T-helper 1 cell treated with Interleukin-12 subunit alpha and Interleukin-12 subunit beta and Interleukin-4 antibody, amounts not matched to agents 30 μg/mL and 1 μg/mL, for 36 hours (primary cell): ENCODE measurements around the gene SHROOM3.

Source experiments
- H3K27ac Mint-ChIP-seq: one replicate; pipeline ENCODE4 v1.8.0; 2021; ENCODE audit warnings: mild to moderate bottlenecking, mixed read lengths
- H3K27me3 Mint-ChIP-seq: one replicate; pipeline ENCODE4 v1.8.0; 2021; ENCODE audit warnings: low read depth, mixed read lengths
- H3K36me3 Mint-ChIP-seq: one replicate; pipeline ENCODE4 v1.8.0; 2021; ENCODE audit warnings: low read depth, mixed read lengths
- H3K4me1 Mint-ChIP-seq: one replicate; pipeline ENCODE4 v1.8.0; 2021; ENCODE audit warnings: low read depth, mixed read lengths
- H3K4me3 Mint-ChIP-seq: one replicate; pipeline ENCODE4 v1.8.0; 2021; ENCODE audit warnings: mild to moderate bottlenecking, moderate library complexity, mixed read lengths
- H3K9me3 Mint-ChIP-seq: one replicate; pipeline ENCODE4 v1.8.0; 2021; ENCODE audit warnings: mixed read lengths

SHROOM3 gene

DNA sequence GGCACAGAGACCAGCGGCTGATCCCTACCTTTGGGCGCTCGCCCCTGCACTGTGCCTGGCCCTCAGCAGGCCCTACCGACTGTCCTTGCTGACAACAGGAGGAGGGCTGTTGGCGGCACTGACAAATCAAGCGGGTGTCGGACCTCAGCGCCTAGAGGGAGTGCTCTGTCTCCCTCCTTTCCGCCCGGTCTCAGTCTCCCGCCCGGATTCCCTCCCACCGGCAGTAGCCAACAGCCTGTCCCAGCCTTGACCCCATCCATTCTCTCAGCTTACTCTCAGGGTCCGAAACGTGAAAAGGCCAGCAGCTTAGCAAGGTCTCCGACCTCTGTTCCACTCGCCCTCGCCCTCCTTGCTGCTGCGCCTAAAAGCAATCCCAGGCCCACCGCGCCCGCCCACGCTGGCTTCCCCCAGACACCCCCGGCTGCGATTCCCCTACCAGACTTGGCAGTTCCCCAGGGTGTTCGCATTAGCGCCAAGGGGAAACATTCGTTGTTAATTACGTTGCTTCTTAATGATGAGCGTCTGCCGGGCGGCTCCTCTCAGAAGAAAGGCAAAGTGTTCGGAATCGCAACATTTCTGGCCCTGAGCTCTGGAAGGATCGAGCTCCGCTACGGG, 366.7 kb downstream of the SHROOM3 start:
- H3K4me1 Mint-ChIP-seq, result no peaks in the 10 kb centered on the region
- H3K36me3 Mint-ChIP-seq, result no peaks in the 10 kb centered on the region
- H3K9me3 Mint-ChIP-seq, result no peaks in the 10 kb centered on the region
- no peak overlapping the region for H3K27ac Mint-ChIP-seq
- H3K4me3 Mint-ChIP-seq, result no peak overlapping the region
- peaks cover 11% of the 10 kb centered on the region for H3K27me3 Mint-ChIP-seq

DNA sequence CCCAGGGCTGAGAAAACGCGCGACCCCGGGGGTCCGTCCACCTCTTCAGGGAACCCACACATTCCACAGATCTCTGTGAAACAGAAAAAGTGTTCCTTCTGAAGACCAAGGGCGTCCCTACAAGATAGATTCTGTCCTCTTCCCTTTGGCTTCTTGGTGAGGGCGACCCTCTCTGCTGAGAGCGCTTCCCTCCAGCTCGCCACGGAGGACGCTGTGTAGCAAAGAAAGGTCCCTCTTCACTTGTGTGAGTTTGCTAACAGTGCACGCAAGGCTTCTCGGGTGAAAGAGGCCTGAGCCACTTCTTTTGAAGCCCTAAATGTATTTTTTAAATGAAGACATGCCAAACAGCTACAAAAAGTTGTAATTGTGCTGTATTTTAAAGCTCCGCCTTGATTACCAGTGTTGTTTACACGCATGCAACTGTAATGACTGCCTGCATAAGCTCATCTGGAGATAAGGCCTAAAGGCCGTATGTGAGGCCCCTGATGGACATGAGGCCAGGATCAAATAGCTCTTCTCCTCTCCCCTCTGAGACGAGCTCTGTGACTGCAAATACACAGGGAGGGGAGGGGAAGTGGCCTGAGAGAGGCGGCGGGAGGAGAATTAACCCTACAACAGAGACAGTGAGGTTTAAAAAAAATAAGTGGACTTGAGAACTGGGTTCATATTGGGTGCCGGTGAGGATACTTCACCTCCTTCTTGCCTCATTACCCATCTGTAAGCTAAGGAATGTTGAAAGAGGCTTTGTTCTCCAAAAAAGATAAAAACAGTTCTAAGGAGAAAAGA, 367.4 kb downstream of the SHROOM3 start:
- Mint-ChIP-seq H3K36me3 (no peaks in the 10 kb centered on the region), H3K27me3 (peaks cover 14% of the 10 kb centered on the region), H3K4me1 (no peaks in the 10 kb centered on the region), H3K9me3 (peaks cover 3% of the 10 kb centered on the region), H3K4me3 (no peak overlapping the region), H3K27ac (no peak overlapping the region)

DNA sequence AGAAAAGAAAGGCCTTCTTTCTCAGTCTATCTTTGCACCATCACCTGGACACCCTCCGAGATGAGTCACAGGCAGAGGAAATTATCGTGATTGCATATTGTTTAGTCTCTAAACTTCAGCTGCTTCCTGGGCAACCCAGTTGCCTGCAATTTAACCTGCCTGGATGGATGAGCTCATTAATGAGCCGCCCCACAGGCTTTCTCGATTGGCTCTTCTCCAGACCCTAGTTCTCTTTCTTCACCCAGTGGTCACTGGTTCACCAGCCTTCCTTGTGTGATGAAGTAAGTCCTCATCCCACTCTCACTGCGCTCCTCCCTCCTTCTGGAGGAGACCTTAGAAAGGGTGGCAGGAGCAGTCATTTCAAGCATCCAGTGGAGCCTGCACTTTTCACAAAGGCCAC, 368.5 kb downstream of the SHROOM3 start:
- H3K9me3 Mint-ChIP-seq, result peaks cover 6% of the 10 kb centered on the region
- H3K27ac Mint-ChIP-seq, result no peak overlapping the region
- peaks cover 14% of the 10 kb centered on the region for H3K27me3 Mint-ChIP-seq
- no peak overlapping the region for H3K4me3 Mint-ChIP-seq
- H3K4me1 Mint-ChIP-seq, result no peaks in the 10 kb centered on the region
- H3K36me3 Mint-ChIP-seq, result no peaks in the 10 kb centered on the region

DNA sequence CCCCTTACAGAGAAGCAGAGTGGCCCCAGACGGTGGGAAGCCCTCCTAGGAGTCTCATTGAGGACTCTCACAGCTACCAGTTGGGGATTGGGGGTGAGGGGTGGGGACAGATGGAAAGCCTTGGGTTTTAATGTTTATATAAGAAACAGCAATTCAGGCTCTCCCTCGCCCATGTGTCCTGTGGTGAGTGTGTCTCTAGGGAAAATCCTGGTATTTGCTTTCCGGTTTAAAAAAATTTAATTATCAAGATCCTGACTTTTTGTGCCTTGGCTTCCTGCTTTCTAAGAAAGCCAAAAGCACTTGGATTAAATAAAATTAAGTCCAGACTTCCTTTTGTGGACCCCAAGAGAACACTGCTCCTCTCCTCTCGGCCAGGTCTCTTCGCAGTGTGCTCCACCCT, 369.1 kb downstream of the SHROOM3 start:
- Mint-ChIP-seq H3K4me1 (no peaks in the 10 kb centered on the region), H3K9me3 (peaks cover 6% of the 10 kb centered on the region), H3K4me3 (no peak overlapping the region), H3K27me3 (peaks cover 11% of the 10 kb centered on the region), H3K27ac (no peak overlapping the region), H3K36me3 (no peaks in the 10 kb centered on the region)

DNA sequence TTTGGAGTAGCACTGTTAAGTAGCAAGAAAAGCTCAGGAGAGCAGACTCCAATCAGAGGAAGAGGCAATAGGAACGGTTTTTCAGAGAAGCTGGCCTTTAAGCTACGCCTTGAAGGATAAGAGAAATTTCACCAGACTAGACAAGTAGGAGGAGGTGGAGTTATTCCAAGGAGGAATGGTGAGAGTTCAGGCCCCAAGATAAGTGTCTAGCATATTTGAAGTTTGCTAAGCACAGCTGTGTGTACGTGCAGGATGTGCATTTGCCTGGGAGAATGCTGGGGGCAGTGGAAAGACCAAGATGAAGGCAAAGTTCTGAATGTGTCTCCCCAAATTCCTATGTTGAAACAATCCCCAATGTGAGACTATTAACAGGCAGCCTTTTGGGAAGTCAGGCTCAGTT, 371.3 kb downstream of the SHROOM3 start:
- peaks cover 6% of the 10 kb centered on the region for H3K27me3 Mint-ChIP-seq
- no peak overlapping the region for H3K4me3 Mint-ChIP-seq
- no peaks in the 10 kb centered on the region for H3K36me3 Mint-ChIP-seq
- peaks cover 6% of the 10 kb centered on the region for H3K9me3 Mint-ChIP-seq
- no peaks in the 10 kb centered on the region for H3K4me1 Mint-ChIP-seq
- no peak overlapping the region for H3K27ac Mint-ChIP-seq

DNA sequence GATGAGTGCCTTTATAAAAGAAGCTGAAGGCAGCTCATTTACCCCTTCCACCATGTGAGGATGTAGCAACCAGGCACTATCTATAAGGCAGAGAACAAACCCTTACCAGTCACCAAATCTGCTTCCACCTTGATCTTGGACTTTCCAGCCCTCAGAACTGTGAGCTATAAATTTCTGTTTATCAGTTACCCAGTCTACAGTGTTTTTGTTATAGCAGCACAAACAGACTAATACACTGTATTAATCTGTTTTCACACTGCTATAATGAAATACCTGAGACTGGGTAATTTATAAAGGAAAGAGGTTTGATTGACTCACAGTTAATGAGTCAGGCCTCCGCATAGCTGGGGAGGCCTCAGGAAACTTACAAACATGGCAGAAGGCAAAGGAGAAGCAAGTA, 371.7 kb downstream of the SHROOM3 start:
- Mint-ChIP-seq H3K4me1 (no peaks in the 10 kb centered on the region), H3K4me3 (no peak overlapping the region), H3K27ac (no peak overlapping the region), H3K36me3 (no peaks in the 10 kb centered on the region), H3K27me3 (peaks cover 6% of the 10 kb centered on the region), H3K9me3 (peaks cover 6% of the 10 kb centered on the region)

DNA sequence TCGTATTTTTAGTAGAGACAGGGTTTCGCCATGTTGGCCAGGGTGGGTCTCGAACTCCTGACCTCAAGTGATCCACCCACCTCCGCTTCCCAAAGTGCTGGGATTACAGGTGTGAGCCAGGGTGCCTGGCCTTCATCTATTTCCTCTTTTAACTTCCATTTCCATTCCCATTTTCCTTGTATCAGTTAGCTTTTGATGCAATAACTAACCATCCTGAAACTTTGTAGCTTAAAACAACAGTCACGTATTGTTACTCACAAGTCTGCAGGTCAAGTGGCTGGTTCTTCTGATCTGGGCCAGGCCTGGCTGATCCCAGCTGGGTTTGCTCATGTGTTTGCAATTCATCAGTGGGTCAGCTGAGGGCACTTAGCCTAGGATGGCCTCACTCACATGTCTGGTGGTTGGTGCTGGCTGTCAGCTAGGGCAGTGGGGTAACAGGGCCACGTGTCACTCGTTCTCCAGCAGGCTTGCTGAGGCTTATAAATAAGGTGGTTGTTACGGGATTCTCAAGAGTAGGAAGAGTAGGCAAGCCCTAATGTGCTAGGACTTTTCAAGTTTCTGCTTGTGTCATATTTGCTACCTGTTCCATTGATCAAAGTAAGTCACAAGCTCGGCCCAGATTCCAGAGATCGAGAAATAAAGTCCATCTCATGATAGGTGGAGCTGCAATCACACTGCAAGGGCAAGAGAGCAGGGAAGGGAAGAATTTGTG, 374.7 kb downstream of the SHROOM3 start:
- Mint-ChIP-seq H3K9me3 (peaks cover 6% of the 10 kb centered on the region), H3K4me1 (no peaks in the 10 kb centered on the region), H3K36me3 (no peaks in the 10 kb centered on the region), H3K4me3 (no peak overlapping the region), H3K27ac (no peak overlapping the region), H3K27me3 (peaks cover 3% of the 10 kb centered on the region)

DNA sequence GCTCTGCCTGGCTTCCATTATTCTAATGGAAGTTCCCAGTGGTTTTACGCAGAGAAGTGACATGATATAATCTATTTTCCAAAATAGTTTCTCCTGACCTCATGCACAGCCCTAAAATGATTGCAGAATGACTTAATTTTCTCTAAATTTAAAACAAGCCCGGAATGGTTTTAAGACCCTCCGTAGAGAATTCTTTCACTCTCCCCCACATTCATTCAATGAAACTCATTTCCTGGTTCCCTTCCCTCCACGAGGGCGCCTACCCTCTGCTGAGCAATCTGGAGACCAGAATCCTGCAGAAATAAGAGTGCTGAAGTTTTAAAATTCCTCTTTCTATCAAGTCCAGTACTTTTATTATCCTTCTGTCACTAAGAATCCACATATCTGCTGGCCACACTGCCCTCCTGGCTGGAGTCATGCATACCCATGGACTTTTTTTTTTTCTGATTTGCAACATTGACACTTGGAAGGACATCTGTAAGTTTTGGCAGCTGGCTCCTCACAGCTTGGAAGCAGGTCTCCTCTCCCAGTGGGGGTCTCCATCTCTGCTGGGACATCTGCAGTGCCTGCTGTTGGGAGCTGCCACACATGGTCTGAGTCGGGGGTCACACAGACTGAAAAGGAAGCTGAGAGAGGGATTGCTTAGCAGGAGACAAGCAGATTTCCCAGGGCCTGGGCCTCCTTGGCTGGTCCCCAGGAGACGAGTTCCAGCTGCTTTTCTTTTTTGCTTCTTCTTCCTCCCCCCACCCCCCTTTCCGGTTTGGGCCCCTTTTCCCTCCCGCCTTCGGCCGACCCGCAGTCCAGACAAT, 376.8 kb downstream of the SHROOM3 start:
- no peaks in the 10 kb centered on the region for H3K36me3 Mint-ChIP-seq

DNA sequence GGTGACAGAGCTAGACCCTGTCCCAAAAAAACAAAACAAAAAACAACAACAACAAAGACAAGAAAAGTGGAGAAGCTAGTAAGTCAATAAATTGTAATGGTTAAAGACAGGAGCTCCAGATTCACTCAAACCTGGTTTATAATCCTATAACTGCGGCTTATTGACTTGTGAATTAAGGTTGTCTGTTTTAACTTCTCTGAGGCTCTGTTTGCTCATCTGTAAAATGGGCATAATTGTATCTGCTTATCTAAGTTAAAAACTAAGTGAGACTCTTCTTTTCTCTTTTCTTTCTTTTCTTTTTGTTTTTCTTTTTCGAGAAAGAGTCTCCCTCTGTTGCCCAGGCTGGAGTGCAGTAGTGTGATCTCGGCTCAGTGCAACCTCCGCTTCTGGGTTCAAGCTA, 378.0 kb downstream of the SHROOM3 start:
- no peak overlapping the region for H3K27ac Mint-ChIP-seq
- H3K36me3 Mint-ChIP-seq, result no peaks in the 10 kb centered on the region
- peaks cover 3% of the 10 kb centered on the region for H3K9me3 Mint-ChIP-seq
- no peak overlapping the region for H3K4me3 Mint-ChIP-seq
- no peaks in the 10 kb centered on the region for H3K27me3 Mint-ChIP-seq
- H3K4me1 Mint-ChIP-seq, result no peaks in the 10 kb centered on the region

More for the DNA sequence above, 376.8 kb downstream of the SHROOM3 start:
- Mint-ChIP-seq H3K27ac (no peak overlapping the region), H3K4me3 (no peak overlapping the region), H3K4me1 (no peaks in the 10 kb centered on the region), H3K27me3 (peaks cover 2% of the 10 kb centered on the region), H3K9me3 (peaks cover 6% of the 10 kb centered on the region)

DNA sequence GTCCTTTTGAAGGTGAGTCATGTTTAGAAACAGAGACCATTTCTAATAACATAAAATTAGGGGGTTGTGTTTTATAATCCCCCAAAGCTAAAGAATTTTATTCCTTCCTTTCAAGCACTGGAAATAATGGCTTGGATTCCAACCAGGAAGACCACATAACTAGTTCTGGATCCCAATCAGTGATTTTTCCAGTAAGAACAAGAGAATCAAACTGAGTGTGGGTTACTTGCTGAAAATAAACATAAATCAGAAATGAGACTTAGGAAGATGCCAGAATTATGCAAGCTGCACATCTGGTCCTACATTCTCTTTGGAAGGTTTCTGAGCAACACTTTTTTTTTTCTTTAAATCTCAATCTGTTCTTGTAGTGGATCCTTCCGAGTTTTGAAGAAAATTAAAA, 386.6 kb downstream of the SHROOM3 start:
- Mint-ChIP-seq H3K27ac (no peak overlapping the region), H3K9me3 (no peaks in the 10 kb centered on the region), H3K4me1 (no peaks in the 10 kb centered on the region), H3K36me3 (no peaks in the 10 kb centered on the region), H3K4me3 (no peak overlapping the region), H3K27me3 (no peaks in the 10 kb centered on the region)

DNA sequence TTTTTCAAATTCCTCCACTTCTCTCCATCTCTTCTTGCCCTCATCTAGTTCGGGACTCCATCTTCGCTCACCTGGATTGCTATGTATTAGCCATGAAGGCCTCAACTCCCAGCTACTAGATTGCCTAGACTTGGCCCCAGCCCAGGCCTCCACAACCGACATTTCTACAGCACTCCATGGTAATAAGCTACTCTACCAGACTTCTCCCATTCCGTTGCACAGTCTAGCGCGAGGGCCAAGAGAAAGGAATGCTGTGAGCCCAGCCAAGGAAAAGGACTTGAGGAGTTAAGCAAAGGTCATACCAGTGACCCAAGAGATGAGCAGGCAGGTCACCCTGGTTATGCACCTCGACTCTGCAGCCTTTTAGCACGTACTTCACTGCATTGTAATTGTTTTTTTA, 387.3 kb downstream of the SHROOM3 start:
- no peak overlapping the region for H3K27ac Mint-ChIP-seq
- no peak overlapping the region for H3K4me3 Mint-ChIP-seq
- H3K27me3 Mint-ChIP-seq, result no peaks in the 10 kb centered on the region
- H3K36me3 Mint-ChIP-seq, result no peaks in the 10 kb centered on the region
- no peaks in the 10 kb centered on the region for H3K4me1 Mint-ChIP-seq
- H3K9me3 Mint-ChIP-seq, result no peaks in the 10 kb centered on the region

DNA sequence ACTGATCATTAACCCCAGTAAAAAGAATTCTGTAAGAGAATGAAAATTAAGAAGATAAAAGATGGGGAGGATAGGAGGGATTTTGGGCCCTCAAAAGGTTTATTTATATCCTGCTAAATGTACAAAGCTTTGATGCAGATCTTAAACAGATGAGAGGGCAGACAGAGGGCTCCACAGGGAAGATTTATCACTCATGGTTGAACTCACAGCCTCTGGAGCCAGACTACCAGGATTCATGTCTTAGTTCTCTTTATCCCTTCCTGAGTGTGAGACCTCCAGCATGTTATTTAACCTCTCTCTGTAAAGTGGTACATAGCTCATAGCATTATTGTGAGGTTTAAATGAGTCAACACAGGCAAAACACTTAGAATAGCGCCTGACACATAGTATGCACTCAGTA, 388.5 kb downstream of the SHROOM3 start:
- Mint-ChIP-seq H3K4me1 (no peaks in the 10 kb centered on the region), H3K4me3 (no peak overlapping the region), H3K27ac (no peak overlapping the region), H3K9me3 (peaks cover 3% of the 10 kb centered on the region), H3K36me3 (no peaks in the 10 kb centered on the region), H3K27me3 (no peaks in the 10 kb centered on the region)

DNA sequence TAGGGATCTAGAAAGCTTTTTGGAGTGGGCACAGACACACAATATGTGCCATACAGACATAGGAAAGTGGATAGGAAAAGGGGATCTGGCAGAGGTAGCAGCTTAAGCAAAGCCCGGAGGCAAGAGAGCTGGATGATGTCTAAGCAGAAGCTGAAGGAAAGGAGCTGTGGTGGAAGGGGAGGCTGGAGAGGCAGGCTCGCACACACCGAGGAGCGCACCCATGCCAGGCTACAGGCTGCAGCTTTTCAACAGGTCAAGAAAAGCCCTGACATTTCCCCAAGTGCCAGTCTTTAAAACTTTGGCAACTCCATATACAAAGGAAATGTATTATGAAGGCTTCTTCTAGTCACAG, 395.6 kb downstream of the SHROOM3 start:
- H3K36me3 Mint-ChIP-seq, result no peaks in the 10 kb centered on the region
- H3K4me3 Mint-ChIP-seq, result no peak overlapping the region
- no peaks in the 10 kb centered on the region for H3K4me1 Mint-ChIP-seq
- peaks cover 3% of the 10 kb centered on the region for H3K9me3 Mint-ChIP-seq
- no peak overlapping the region for H3K27ac Mint-ChIP-seq
- no peaks in the 10 kb centered on the region for H3K27me3 Mint-ChIP-seq

DNA sequence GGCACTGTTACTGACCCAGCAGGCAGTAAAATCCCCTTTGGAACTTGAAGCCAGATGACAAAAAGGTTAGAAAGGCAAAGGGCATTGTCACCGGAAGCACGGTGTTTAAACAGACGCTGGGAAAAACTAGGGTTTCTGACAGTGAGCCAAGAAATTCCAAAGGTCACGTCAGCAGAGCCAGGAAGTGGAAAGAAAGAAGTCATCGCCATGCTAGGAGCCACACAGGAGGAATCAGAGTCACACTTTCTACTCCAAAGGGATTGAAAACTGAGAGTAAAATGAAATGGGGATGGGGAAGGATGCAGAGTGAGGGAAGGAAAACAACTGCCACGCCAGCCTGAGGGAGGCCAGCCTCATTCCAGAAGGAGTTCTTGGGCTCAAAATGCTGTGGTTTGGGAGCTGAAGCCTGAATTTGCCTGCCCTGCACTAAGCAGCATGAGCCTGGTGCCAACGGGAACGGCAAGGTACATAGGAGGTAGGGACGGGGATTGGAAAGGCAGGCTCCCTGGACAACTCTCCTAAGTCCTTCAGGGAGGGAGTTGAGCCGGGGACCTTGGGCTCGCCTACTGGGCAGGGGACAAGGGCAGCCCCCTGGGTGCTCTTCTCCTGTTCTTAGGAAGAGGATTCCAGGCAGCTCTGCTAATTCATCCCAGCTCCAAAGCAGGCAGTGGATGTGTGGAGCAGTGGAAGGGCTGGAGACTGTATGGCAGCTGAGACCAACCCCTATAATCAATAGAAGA, 396.1 kb downstream of the SHROOM3 start:
- Mint-ChIP-seq H3K27ac (no peak overlapping the region), H3K36me3 (no peaks in the 10 kb centered on the region), H3K4me3 (no peak overlapping the region), H3K4me1 (no peaks in the 10 kb centered on the region), H3K9me3 (peaks cover 3% of the 10 kb centered on the region), H3K27me3 (no peaks in the 10 kb centered on the region)
